Stimulated activated CD4-positive, alpha-beta T cell treated with anti-CD3 and anti-CD28 coated beads, Interleukin-2, amount 100 ng/mL, for 4 hours (primary cell): ENCODE results near the gene SLC39A1.

Experiments used
- DNase-seq: peaks from one replicate; pipeline ENCODE4 v3.0.0-alpha.2; 2020; ENCODE audit warnings: low read depth

SLC39A1 gene

DNA sequence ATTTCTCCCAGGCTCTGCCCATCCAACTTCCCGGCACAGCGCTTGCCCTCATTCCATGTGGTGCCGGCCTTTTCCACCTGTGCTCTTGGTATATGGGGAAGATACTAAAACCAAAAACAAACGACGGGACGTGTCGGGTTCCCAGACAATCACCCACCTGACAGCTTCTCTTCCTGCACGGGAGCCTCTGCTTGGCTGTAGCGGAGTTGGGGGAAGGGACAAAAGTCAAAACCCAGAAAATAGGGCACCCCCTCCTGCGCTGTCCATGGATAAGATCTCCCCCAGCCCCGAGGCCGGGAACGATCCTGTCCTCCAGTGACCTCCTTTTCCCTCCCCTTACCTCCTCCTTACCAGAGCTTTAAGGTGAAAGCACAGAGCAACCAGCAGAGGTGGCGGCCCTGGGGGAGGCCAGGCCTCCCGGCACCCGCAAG, 13.5 kb upstream of the SLC39A1 start:
- DNase-seq: no peak

DNA sequence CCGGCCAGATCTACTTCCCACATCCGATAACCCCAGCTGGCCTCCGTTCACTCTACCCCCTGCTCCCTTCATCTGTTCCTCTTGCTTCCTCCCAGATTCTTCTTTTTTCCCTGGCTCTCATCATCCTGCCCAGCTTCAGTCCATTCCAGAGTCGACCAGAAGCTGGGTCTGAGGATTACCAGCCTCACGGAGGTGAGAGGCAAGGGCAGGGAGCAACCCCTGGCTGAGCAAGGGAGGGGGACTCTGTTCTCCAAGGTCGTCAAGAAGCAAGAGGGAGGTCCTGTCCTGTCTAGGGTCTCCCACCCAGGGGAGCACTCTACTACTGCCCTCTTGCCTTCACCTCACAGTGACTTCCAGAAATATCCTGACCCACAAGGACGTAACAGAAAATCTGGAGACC, 10.2 kb upstream of the SLC39A1 start:
- DNase-seq: no peak

DNA sequence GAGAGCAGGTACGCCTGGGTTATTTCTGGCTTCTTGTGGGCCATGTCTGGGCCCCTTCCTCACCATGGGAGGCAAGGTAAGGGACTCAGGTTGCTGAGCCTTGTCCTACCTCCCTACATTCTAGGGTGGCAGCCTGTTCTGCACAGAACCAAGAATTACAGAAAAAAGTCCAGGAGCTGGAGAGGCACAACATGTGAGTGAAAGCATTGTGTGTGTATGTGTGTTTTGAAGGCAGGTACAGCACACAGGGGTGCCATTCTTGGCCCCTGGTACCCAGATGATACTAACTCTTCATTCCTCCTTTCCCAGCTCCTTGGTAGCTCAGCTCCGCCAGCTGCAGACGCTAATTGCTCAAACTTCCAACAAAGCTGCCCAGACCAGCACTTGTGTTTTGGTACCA, 9.7 kb upstream of the SLC39A1 start:
- DNase-seq: no peak

DNA sequence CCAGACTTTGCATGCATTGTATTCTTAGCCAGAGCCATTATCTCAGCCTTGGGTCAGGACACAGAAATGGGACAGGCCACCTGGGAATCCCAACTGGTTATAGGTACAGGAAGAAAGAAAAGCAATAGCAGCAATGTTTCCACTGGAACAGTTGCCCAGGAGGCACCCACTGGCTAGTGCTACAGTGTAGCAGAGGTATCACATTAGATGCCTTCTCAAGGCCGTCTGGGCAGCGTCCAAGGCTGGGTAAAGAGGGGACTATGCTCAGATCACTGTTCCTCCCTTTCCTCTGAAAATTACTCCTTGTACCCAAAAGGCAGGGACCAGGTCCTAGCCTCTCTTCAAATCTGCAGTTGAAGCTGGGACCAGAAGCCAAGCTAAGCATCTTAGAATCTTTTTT, 7.0 kb upstream of the SLC39A1 start:
- no peak for DNase-seq

DNA sequence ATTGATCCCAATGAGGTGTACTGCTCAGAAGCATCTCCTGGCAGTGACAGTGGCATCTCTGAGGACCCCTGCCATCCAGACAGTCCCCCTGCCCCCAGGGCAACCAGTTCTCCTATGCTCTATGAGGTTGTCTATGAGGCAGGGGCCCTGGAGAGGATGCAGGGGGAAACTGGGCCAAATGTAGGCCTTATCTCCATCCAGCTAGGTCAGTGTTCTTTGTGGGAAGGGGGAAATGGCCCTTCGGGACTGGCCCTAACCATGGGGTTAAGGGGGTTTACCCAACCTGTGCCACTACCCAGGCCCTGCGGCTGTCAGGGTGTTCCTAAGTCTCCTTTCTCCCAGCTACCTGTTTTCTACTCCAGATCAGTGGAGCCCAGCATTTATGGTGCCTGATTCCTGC, 5.6 kb upstream of the SLC39A1 start:
- DNase-seq: no peak

DNA sequence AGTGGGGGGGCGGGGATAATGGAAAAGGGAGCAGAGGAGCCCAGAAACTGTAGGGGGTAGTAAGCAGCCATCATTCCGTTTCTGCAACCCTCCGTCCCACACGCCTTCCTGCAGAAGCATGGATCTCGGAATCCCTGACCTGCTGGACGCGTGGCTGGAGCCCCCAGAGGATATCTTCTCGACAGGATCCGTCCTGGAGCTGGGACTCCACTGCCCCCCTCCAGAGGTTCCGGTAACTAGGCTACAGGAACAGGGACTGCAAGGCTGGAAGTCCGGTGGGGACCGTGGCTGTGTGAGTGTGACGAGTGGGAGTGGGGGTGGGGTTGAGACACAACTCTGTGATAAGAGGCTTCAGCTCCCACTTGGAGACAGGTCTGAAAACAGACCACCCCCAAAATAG, 5.1 kb upstream of the SLC39A1 start:
- DNase-seq: no peak

DNA sequence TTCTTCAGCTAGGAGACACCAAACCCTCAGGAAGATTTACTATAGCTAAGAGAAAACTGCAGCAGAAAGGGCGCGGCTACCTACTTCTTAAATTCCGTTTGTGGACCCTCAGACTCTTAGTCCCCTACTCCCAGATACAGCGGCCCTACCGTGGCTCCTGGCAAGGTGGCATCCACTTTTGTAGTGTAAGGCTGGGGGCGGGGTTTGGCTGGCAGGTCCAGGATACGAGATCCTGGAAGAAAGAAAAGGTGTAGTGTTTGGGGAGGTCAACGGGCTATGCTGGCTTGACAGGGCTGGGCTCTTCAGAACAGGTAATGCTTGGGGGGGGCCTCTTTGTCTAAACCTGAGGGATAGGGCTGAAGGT, 4.6 kb upstream of the SLC39A1 start:
- DNase-seq: no peak

DNA sequence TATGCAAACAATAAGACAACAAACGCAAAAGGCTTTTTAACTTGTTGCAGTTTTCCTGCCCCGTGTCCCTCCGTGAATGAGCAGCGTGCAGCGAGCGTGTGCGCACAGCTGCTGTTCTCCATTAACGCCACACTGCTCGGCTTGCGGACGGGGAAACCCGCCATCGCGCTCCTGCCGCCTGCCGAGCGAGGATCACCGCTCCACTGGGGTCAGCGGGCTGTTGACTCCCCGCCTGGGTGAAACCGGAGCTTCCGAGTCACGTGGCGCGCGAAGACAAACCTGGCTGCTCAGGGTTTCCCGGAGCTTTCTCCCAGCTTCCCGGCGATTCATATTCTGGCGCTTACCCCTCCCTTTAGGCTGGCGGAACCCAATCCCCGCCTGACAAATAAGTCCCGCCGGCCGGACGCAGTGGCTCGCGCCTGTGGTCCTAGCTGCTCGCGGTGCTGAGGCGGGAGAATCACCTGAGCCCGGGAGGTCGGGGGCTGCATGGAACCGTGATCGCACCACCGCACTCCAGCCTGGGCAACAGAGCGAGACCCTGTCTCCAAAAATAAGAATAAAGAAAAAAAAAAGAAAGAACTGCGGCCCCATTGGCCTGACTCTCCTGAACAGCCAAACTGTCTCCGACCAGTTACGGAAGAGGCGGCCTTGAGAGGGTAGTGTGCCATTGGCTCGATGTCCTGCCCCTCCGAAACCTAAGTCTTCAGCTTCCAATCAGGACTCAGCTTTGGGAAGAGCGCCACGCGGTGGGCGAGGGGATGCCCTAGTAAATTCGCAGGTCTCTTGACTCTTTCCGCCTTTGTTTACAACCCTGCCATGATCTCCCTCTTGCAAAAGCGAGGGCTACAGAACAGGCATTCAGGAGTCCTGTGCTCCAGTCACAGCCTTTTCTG, 4.0 kb upstream of the SLC39A1 start, which contains the start of gene CREB3L4:
TSS of gene CREB3L4 (plus strand) at position 796 of the 893 bp plus-strand sequence. CDS start 624 bp downstream, outside the sequence.
- peak; percentile 65 for DNase-seq

DNA sequence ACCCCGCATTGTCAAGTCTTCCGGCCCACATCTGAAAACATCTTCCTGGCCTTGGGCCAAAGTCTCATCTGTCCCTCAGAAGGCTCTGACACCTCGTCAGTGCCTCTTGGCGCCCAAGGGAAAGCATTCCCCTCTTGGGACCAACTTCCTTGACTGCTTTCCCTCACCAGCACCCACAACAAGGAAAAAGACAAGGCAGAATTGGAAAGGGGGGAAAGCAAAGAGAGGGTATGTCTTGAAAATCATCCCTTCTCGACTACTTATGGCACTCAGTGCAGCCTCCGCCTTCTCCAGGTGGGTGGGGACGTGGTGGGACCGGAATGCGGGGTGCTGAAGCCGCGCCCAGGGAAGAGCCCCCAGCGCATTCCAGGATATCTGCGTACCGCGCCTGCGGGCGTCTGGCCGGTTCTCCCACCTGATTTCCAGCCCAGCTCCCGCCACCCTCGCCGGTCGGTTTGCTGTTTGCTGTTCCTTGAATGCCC, 554 bp upstream of the SLC39A1 start:
- DNase-seq: no peak

DNA sequence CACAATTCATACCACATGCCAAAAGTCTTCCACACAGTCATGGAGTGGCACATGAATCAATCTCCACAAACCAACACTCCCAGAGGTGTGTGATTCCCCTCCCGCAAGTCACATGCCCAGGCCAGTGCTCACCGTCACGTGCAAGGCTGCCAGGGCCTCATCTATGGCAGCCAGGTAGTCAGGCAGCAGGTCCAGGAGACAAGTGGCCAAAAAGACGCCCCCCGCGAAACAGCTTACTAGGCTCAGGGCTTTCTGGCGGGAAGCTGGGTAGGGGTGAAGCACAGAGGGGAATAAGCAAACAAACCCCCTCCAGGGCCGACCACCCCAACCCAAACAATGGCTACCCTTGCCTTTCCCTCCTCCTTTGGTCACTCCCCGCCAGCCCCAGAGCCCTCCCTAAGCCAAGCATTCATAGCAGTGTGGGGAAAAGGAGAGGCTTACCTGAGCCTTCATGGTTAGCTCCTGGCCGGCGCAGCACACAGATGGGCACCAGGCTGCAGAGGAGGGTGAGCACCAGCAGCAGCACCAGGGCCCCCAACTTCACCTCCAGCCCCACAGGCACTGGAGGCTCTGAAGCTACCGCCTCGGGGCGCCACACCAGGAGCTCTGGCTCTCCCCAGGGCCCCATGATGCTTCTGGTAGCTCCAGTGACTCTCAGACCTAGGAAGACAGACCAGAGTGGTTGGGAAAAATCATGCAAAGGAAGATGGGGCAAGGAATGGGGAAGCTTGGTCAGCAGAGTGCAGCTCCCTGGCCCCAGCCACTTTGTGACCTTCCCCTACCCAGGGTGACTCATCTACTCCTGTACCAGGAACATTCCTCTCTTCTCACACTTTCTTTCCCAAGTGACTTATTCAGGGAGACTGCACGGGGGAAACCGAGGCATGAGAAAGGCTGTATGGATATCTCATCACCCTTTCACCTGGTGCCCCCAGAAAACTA, 978 bp downstream of the SLC39A1 start:
- DNase-seq: no peak

DNA sequence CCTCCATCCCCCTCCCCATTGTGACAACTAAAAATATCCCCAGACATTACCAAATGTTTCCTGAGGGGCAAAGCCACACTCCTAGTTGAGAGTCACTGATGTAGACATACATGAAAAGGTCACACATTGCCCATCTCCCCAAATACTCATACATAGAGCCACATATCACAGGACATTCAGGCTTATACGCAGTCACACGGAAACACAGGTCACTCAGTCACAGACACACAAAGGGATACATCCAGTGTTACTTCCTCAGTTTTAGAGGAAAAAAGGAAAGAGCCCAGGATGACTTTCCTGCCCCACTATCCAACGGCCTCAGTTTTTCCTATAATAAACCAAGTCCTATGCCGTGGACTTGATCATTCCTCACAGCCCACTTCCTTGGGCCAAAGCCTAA, 1.9 kb downstream of the SLC39A1 start:
- DNase-seq: no peak

DNA sequence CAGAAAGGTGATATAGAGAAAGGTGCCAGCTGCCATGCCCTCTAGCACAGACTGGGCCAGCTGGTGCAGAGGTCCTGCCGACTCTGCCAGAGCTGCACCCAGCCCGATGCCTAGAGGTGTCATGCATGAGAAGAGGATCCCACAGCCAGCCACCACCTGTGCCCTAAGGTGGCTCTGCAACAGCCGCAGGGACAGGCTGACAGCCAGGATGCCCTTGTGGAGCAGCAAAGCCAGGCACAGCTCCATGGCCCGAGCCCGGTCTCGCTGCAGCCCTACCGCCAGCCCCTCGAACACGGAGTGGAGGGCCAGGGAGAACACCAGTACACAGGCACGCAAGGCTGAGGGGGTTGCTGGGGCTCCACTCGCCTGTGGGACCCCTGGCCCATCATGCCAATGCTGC, 3.1 kb downstream of the SLC39A1 start:
- DNase-seq: no peak

DNA sequence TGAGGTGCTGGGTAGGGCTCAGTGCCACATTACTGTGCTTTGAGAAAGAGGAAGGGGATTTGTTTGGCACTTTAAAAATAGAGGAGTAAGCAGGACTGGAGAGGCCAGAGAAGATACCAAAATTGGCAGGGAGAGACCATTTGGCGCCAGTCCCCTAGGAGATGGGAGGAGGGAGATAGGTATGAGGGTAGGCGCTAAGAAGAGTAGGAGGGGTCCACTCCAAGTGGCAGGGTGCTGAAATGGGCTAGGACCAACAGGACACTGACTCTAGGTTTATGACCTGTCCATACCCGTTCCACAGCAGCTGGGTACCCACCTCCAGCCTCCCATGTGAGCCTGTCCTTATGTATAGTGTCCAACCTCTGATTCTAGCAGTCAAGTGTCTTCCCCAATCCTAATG, 3.9 kb downstream of the SLC39A1 start:
- no peak for DNase-seq

DNA sequence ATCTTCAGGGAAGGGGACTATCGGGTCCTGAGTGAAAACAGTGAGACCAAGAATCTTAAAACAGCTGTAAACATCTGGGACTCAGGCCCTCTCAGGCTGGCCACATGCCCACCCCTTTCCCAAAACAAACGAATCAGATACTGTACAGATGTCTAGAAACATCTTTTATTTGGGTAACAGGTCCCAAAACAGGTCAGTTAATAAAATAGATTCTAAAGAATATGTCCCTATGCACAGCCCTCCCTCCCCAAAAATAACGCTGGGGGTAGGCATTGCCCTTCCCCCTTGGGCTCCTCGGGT, 4.4 kb downstream of the SLC39A1 start:
- no peak for DNase-seq

DNA sequence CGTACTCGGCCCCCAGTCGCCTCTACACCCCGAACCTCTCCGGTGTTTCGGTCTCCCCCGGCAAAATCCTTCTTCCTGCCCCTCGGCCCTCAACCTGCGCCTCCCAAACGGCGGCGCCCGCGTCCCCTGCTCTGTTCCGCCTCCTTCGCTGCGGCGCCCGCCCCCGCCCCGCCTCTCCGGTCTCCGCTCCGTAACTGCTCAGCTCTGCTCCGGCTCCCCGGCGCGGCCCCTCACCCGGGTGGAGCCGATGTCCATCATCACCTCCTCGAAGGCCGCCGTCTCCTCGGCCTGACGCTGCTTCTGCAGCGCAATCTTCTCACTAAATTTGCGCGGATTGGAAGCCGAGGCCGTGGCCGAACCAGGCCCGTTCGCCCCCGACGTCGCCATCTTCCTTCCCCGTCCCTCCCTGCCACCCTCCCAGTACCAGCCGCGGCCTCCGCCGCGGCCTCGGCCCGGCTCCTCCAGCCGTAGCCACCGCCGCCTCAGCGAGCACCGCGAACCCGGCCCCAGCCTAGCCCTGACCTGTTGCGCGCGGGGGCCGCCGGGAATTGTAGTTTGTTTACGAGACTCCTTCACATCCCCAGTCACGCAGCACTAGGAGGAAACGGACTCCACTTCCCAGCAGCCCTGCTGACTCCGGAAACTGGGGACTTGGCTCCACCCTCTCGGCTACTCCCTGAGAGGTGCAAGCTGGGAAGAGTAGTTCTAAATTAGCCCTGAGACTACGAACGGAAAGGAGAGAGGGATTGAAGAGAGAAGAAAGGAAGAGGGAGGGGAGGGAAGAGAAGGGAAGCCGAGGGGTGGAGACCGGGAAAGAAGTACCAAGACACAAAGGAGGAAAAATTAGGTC, 5.0 kb downstream of the SLC39A1 start, which contains the start of gene CRTC2:
TSS of gene CRTC2 (minus strand) at position 502 of the 850 bp plus-strand sequence. CDS start at position 387, 115 bp downstream.
- DNase-seq: peak; percentile 97

DNA sequence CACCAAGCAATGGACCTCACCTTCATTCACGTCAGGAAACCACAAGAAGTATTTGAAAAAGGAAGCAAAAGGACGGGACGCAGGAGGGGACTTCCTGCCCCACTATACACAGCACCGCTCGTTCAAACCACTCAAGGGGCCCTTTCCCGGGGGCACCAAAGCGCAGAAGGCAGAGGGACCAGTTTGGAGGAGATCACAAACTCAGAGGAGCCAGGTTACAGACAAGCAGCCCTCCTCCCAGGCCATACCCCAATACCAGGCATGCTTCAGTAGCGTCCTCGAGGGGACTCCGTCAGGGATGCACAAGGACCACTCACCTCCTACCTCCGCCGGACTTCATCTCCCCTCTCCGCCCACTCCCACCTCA, 5.6 kb downstream of the SLC39A1 start:
- no peak for DNase-seq

DNA sequence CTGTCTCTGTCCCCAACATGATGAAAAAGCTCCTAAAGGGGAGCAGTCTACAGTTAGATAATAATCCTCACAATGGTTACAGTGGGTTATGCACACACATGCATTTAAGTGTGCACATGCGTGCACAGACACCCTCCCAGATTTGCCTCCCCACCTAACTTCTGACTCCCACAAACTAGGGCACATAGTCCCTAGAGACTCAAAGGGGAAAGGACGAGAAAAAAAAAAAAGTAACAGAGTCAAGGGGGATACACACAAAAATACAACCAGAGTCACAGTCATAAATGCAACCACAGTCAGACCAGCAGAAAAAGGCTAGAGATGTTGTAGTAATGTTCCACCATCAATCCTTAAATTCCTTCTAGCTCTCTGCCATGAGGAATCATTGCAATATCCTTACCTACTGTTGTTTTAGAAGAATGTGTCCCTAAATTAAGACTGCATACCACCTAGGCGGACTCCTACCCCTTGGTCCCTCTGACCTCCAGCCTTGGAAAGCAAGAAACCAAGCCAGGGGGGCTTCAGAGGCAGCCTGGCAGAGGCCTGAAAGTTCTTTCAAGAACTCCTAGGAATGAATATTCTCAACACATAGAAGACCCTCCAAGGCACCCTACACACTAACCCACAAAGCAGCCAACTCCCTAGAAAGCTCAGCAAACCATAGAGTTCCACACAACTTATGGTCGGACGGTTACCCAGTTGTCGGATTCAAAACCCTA, 6.2 kb downstream of the SLC39A1 start:
- no peak for DNase-seq

DNA sequence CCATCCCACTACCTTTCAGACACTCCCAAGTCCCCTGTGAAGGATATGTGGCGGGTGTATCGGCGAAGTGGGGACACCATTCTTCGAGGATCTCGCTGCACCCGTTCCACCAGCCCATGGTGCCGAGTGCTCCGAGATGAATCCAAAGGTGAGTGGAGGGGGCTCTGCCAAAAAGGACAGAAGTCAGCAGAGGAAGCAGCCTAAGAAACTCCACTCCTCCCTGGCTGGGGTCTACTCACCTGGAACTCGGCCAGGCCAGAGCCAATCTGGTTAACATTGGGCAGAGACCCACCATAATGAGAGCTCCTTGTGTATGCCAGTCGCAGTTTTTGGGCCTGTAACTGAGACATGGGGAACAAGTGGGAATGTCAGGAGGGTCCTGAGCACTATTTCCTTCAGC, 8.5 kb downstream of the SLC39A1 start:
- no peak for DNase-seq

DNA sequence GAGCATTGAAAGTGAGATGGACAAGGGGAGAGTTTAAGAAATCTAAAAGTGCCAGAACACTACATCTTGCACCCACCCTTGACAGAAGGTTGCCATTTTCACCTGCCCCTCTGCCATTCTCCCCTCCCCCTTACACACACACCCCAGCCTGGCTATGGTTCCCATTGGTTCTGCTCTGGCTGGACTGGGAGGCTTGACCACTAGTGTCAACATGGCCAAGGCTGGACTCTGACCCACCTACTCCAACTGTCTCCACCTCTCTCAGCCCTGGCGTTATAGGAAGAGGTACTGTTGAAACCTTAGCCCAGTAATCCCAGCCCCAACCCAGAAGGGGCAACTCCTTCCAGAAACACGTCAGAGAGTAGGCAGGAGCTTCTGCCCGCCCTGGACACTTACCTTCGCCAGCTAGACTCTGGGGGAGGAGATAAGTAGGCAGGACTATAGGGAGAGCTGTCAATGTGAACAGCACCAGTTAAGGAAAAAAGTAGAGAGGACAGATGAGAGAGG, 9.4 kb downstream of the SLC39A1 start:
- DNase-seq: no peak

DNA sequence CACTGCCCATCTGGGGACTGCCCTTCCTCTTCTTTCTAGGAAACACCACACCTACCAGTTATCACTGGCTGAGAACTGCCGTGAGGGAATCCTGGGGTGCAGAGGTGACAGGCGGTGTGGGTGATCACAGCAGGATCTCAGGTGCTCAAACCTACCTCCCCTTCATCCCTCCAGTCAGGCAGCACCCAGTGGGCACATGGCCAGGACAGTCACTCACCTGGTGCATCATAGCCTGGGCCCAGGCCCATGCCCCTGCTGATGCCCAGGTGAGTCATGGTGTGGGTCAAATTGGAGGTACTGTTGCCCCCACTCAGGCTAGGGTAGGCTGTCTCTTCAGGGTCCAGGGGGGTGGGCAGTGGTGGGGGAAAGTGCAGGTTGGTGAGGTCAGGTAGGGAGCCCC, 11.5 kb downstream of the SLC39A1 start:
- no peak for DNase-seq

DNA sequence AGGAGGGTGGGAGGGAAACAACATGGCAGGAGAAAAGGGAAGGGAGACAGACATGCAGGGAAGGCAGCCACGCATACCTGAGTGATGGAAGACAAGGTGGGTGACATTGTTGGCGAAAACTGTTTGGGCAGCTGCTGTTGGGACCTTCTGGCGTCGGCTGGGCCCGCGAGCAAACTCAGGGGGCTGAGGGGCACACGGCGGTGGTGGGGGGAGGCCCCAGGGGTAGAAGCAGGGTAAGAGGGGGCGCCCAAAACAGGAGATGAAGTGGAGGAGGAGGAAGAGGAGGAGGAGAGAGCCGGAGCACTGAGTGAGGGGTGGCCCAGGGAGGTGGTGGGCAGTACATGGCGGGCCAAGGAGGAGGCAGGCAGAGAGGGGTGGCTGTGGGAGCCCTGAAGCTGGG, 12.2 kb downstream of the SLC39A1 start:
- no peak for DNase-seq
